Caco-2 (cell line): Measurements from ENCODE around the gene SLC44A2. TPM values are rescaled to one million over a fixed set of nuclear protein-coding genes. Genes with fewer than 3 reads are reported as not detected.

ENCODE experiments used
- BruUV-seq: library from RNA; stranded (reverse); fragments of 400-500 nt; replicated peaks from 2 replicates; lab custom pipeline; 2021; lab: Mats Ljungman, UMichigan
- CTCF ChIA-PET: fragments of 300-600 bp; sonication (Branson Sonifier 250); formaldehyde crosslinking; loops from one replicate; lab custom pipeline; 2022; ENCODE audit warnings: antibody characterized with exemption; lab: Charles Lee
- POLR2A ChIA-PET: fragments of 300-600 bp; sonication (Branson Sonifier 250); formaldehyde crosslinking; loops from one replicate; lab custom pipeline; 2022; ENCODE audit warnings: antibody characterized with exemption; lab: Charles Lee
- DNase-seq, 2 experiments: peaks; one replicate each; pipeline versions ENCODE4 v3.0.0 to v3.0.0-alpha.2; 2020 to 2022
- H3K27me3 ChIP-seq: replicated peaks from 2 replicates; pipeline ENCODE4 v1.6.0; 2011; ENCODE audit warnings: low read length; ENCODE audit not compliant: control insufficient read depth, insufficient read depth
- H3K36me3 ChIP-seq: 2 replicates; pipeline ENCODE4 v1.5.1; 2011; ENCODE audit warnings: low read length; ENCODE audit not compliant: control insufficient read depth, insufficient read depth
- H3K4me1 ChIP-seq: fragments of 250-450 bp; sonication (Bioruptor Pico); 2 replicates; pipeline ENCODE4 v1.5.1; 2020; ENCODE audit warnings: mild to moderate bottlenecking
- H3K4me3 ChIP-seq: 2 replicates; pipeline ENCODE4 v1.5.1; 2011; ENCODE audit warnings: low read depth, mild to moderate bottlenecking, control low read depth, low read length
- H3K9me3 ChIP-seq: fragments of 250-450 bp; sonication (Bioruptor Pico); 2 replicates; pipeline ENCODE4 v1.5.1; 2020; ENCODE audit warnings: mild to moderate bottlenecking, moderate library complexity
- H3K27ac Mint-ChIP-seq: one replicate; pipeline ENCODE4 v1.8.0; 2022; ENCODE audit warnings: mixed read lengths; ENCODE audit not compliant: unreplicated experiment
- H3K27me3 Mint-ChIP-seq: one replicate; pipeline ENCODE4 v1.8.0; 2022; ENCODE audit warnings: mixed read lengths; ENCODE audit not compliant: insufficient read depth, unreplicated experiment
- H3K36me3 Mint-ChIP-seq: one replicate; pipeline ENCODE4 v1.8.0; 2022; ENCODE audit warnings: mild to moderate bottlenecking, mixed read lengths; ENCODE audit not compliant: insufficient read depth, unreplicated experiment
- H3K4me1 Mint-ChIP-seq: one replicate; pipeline ENCODE4 v1.8.0; 2022; ENCODE audit warnings: low read depth, mixed read lengths; ENCODE audit not compliant: unreplicated experiment
- H3K4me3 Mint-ChIP-seq: one replicate; pipeline ENCODE4 v1.8.0; 2022; ENCODE audit warnings: mild to moderate bottlenecking, moderate library complexity, mixed read lengths; ENCODE audit not compliant: unreplicated experiment
- H3K9me3 Mint-ChIP-seq: one replicate; pipeline ENCODE4 v1.8.0; 2022; ENCODE audit warnings: mixed read lengths; ENCODE audit not compliant: unreplicated experiment
- intact Hi-C: fragments of 100-400 bp; cut with micrococcal nuclease; formaldehyde crosslinking; loops from one replicate; pipeline ENCODE4 v1.10.0; 2022; ENCODE audit not compliant: unreplicated experiment
- total RNA-seq: library from RNA; stranded (reverse); gene quantifications from 2 replicates; pipeline ENCODE4 v1.2.3, GENCODE V29; 2022
- TF ChIP-seq, protein P1 (sequence below), 2 experiments: fragments of 200-600 bp in 1 of 2; IDR thresholded peaks; 1 replicate in 1 of 2; 2 replicates in 1 of 2; pipeline versions ENCODE4 v1.5.1 to v1.8.0; 2011 to 2022; ENCODE audit warnings: antibody characterized with exemption in 1 of 2, control low read depth in 1 of 2, inconsistent platforms in 1 of 2, low read depth in 1 of 2, low read length in 1 of 2, mild to moderate bottlenecking in 1 of 2, moderate library complexity in 1 of 2; ENCODE audit not compliant: insufficient read depth in 1 of 2, severe bottlenecking in 1 of 2, unreplicated experiment in 1 of 2

SLC44A2 gene
- total RNA-seq, 1 experiment from 2014 or later = 119 TPM

DNA sequence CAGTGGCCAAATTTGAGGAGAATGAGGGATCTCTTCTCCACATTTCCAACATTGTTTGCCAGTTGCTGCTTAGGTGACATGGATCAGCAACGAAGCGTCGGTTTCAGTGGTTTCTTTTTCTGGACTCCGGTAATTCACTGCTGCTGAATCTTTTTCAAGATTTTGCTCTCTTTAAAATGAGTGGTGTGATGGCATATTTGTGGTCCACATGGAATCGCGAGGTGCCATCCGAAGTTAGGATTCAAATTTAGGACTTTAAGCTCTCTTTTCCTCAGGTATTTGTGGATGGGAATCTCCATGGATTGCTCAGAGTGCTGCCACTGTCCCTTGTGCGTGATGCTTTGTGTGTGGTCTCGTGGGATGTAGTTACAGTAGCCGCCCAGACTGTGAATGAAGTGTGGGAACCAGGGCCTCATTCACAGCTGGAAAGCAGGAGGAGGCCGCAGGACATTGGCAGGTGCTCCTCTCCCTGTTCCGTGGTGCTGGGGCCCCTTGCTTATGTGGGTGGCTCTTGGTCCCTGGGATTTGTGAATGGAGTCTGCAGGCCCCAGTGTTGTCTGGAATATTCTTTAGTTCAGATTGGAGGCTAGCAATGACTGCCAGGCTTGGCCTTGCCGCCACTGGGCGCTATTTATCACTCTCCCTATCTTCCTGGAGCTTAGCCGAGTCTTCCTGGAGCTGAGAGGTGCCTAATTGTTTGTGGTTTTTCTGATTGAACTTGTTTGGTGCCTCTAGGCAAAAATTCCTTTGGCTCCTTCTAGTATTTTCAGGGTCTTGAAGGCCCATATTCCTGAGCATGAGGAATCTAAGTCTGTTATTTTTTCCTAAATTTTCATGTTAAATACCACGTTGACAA, 30.3 kb downstream of the SLC44A2 start:
- no peaks in the 10 kb centered on the region for H3K27me3 Mint-ChIP-seq
- H3K9me3 Mint-ChIP-seq = no peaks in the 10 kb centered on the region
- Histone ChIP-seq H3K27me3 (no peaks in the 10 kb centered on the region), H3K36me3 (peaks cover 2% of the 10 kb centered on the region; the same call in 1 of the 2 replicates), H3K4me3 (peak overlapping the region; percentile 55), H3K9me3 (no peaks in the 10 kb centered on the region), H3K4me1 (peaks cover 9% of the 10 kb centered on the region)
- POLR2A ChIA-PET = interaction anchor here (0.7 kb wide), 1 partner anchor 250 kb away, joined by 3 read pairs; no protein-coding TSS in a partner anchor
- peak overlapping the region; percentile 98 for H3K27ac Mint-ChIP-seq
- peaks cover 76% of the 10 kb centered on the region for H3K36me3 Mint-ChIP-seq
- TSS peak; percentile 40 for BruUV-seq
- CTCF ChIA-PET = interaction anchor here (0.7 kb wide), 1 partner anchor 44 kb away, joined by 3 read pairs; no protein-coding TSS in a partner anchor
- intact Hi-C loops = no loop called here
- peak overlapping the region; percentile 87 for H3K4me3 Mint-ChIP-seq
- no peak for DNase-seq
- H3K4me1 Mint-ChIP-seq = peaks cover 6% of the 10 kb centered on the region
- TF ChIP-seq, protein P1, sequence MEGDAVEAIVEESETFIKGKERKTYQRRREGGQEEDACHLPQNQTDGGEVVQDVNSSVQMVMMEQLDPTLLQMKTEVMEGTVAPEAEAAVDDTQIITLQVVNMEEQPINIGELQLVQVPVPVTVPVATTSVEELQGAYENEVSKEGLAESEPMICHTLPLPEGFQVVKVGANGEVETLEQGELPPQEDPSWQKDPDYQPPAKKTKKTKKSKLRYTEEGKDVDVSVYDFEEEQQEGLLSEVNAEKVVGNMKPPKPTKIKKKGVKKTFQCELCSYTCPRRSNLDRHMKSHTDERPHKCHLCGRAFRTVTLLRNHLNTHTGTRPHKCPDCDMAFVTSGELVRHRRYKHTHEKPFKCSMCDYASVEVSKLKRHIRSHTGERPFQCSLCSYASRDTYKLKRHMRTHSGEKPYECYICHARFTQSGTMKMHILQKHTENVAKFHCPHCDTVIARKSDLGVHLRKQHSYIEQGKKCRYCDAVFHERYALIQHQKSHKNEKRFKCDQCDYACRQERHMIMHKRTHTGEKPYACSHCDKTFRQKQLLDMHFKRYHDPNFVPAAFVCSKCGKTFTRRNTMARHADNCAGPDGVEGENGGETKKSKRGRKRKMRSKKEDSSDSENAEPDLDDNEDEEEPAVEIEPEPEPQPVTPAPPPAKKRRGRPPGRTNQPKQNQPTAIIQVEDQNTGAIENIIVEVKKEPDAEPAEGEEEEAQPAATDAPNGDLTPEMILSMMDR (IDR thresholded peaks at IDR 0.05; ENCODE audit: insufficient read depth in 1 of 2, low read depth in 1 of 2, low read length in 1 of 2, severe bottlenecking in 1 of 2, unreplicated experiment in 1 of 2) = no peak

DNA sequence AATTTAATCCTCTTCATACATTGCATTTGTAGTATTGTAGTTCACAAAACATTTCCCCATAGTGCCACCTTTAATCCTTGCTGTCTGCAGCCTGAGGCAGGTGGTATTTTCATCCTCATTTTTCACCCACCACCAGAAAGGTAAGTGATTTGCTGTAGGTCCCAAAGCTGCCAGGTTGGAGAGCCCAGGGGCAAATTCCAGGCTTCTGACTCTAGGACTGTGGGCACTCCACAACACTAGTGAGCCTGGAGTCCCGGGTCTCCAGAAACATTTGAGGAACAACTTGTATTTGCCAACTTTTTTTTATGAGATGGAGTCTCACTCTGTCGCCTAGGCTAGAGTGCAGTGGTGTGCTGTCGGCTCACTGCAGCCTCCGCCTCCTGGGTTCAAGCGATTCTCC, 35.0 kb downstream of the SLC44A2 start:
- Histone ChIP-seq H3K9me3 (no peaks in the 10 kb centered on the region), H3K27me3 (no peaks in the 10 kb centered on the region), H3K36me3 (no peaks in the 10 kb centered on the region), H3K4me1 (peaks cover 9% of the 10 kb centered on the region), H3K4me3 (no peak overlapping the region)
- TF ChIP-seq, protein P1 (IDR thresholded peaks at IDR 0.05; ENCODE audit: insufficient read depth in 1 of 2, low read depth in 1 of 2, low read length in 1 of 2, severe bottlenecking in 1 of 2, unreplicated experiment in 1 of 2) = no peak
- CTCF ChIA-PET = no interaction called here
- Mint-ChIP-seq H3K4me1 (peaks cover 12% of the 10 kb centered on the region), H3K27ac (no peak overlapping the region), H3K4me3 (no peak overlapping the region), H3K9me3 (no peaks in the 10 kb centered on the region), H3K27me3 (no peaks in the 10 kb centered on the region), H3K36me3 (peaks cover 75% of the 10 kb centered on the region)
- POLR2A ChIA-PET = no interaction called here
- DNase-seq = no peak
- BruUV-seq = no TSS peak
- intact Hi-C loops = no loop called here

DNA sequence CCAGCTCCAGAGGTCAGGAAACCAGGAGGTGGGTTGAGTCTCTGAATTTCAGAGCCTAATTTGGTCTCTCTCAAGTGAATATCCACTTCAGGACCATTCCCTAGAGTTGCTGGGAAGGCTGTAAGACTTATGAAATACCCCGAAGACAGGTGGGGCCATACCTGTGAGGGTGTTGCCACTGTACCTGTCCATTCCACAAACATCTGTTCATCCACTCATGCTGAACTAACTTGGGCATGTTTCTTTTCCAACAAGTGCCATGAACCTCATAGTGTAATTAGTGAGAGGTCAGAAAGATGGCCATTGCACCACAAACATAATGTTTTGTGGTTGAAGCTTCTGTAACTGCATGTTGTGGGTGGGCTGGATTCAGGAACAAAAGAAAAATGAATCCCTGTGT, 36.6 kb downstream of the SLC44A2 start:
- POLR2A ChIA-PET = no interaction called here
- Mint-ChIP-seq H3K4me3 (no peak overlapping the region), H3K27ac (no peak overlapping the region), H3K27me3 (no peaks in the 10 kb centered on the region), H3K4me1 (peaks cover 6% of the 10 kb centered on the region), H3K9me3 (no peaks in the 10 kb centered on the region), H3K36me3 (peaks cover 73% of the 10 kb centered on the region)
- peaks cover 9% of the 10 kb centered on the region for H3K4me1 ChIP-seq
- no TSS peak for BruUV-seq
- CTCF ChIA-PET = no interaction called here
- H3K36me3 ChIP-seq = no peaks in the 10 kb centered on the region
- no peak overlapping the region for H3K4me3 ChIP-seq
- no peaks in the 10 kb centered on the region for H3K9me3 ChIP-seq
- no peaks in the 10 kb centered on the region for H3K27me3 ChIP-seq
- TF ChIP-seq, protein P1 (IDR thresholded peaks at IDR 0.05; ENCODE audit: insufficient read depth in 1 of 2, low read depth in 1 of 2, low read length in 1 of 2, severe bottlenecking in 1 of 2, unreplicated experiment in 1 of 2) = no peak
- intact Hi-C loops = no loop called here
- no peak for DNase-seq
